Left kidney (tissue), 2 donors: ENCODE data around the gene ZBTB17. TPM values are rescaled to one million over a fixed set of nuclear protein-coding genes. Genes with fewer than 3 reads are reported as not detected.
A peak's percentile ranks its signal among the peaks of the same experiment; 100 is the strongest.
"Not testable (repeated sequence)": the region's sequence is repeated elsewhere in the genome, so short reads cannot be mapped to it uniquely, and the experiment has no call there.

Experiments
- DNase-seq: peaks from one replicate; pipeline ENCODE4 v3.0.0-alpha.2; 2013
- polyA plus RNA-seq: library from polyadenylated mRNA; unstranded; fragments of 120-200 nt; gene quantifications from one replicate; pipeline ENCODE4 v1.2.1, GENCODE V29; 2013; ENCODE audit not compliant: insufficient read length

ZBTB17 gene
- polyA plus RNA-seq, 1 donor, result 30.6 TPM

GRCh38 chr1:16012590-16013219 lies 36.8 kb upstream of the ZBTB17 start:
- DNase-seq, result peak; percentile 75

DNA sequence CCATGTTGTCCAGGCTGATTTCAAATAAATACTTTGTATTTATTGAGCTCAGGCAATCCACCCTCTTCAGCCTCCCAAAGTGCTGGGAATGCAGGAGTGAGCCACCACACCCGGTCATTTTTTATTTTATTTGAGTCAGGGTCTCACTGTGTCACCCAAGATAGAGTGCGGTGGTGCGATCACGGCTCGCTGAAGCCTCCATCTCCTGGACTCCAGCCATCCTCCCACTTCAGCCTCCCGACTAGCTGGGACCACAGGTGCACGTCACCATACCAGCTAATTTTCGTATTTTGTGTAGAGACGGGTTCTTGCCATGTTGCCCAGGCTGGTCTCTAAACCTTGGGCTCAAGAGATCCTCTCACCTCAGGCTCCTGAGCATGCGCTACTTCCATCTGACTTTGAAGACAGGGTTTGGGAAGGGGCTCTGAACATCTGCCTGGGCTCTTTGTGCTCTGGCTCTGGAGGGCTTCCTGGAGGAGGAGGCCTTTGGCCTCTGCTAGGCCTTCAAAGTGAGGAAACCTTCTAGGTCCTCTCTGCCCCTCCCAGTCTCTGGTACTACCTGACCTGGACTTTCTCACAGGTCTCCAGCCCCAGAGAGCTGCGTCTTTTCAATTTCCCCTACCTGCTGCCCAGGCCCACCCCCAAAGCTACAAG lies 36.2 kb upstream of the ZBTB17 start:
- no peak for DNase-seq

- DNase-seq, result no peak
Observed at GRCh38 chr1:16010837-16011236, 34.9 kb upstream of the ZBTB17 start.

DNA sequence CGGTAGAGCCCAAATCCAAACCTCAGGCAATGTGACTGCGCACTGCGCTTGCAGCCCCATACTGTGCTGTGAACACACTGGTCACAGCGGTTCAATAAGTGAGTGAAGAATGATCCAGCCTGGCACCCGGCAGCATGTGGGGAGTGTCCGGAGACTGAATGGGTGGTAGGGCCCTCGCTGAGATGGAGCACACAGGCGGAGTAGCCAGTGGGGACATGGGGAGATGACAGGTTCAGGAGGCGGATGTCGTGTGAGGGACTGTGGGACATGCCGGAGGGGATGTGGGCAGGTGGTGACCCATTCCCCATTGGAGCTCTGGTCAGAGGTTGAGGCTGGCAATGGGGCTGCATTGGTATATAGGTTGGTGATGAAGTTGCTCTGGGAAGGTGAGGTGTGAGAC lies 33.8 kb upstream of the ZBTB17 start:
- no peak for DNase-seq

DNA sequence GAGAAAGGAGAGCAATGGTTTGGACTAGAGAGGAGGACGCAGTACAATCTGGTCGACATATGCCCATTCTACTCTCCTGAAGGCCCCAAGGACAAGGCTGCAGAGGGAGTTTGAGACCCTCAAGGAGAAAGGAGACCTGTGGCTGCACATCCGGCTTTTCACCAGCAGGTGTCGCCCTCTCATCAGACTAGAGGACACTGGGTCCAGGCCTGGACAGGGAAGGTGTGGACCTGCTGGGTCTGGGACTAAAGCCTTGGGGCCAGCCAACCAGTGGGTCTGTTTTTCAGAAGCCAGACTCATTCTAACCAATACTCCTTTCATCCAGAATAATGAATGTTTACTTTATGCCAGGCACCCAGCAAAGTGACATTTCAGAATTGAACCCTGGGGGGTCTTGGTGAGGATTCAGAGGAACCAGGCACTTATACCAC lies 33.1 kb upstream of the ZBTB17 start:
- peak; percentile 80 for DNase-seq

DNA sequence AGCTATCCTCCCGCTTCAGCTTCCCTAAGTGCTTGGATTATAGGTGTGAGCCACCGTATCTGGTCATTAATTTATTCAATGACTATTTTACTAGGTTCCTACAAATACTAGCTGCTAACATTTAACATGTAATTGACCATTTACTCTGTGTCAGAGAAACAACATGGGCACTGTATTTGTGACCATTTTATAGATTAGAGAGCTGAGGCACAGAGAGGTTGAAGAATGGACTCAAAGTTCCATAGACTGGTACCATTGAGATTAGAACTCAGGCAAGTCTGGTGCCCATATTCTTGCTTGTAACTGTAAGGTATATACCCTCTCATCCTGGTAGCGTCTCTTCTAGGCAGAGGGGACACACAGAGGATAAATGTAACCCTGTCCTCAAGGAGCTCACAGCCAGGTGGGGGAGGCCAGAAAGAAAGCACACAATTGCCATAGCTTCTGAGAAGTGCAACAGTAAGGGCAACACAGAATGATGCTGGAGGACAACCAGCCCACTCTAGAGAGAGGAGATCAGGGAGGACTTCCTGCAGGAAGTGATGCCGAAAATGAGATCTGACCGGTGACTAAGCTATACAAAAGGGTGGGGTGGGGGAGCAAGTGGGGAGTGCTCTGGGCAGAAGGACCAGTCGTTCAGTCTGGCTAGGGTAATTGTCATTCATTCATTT lies 31.9 kb upstream of the ZBTB17 start:
- DNase-seq, result no peak

DNA sequence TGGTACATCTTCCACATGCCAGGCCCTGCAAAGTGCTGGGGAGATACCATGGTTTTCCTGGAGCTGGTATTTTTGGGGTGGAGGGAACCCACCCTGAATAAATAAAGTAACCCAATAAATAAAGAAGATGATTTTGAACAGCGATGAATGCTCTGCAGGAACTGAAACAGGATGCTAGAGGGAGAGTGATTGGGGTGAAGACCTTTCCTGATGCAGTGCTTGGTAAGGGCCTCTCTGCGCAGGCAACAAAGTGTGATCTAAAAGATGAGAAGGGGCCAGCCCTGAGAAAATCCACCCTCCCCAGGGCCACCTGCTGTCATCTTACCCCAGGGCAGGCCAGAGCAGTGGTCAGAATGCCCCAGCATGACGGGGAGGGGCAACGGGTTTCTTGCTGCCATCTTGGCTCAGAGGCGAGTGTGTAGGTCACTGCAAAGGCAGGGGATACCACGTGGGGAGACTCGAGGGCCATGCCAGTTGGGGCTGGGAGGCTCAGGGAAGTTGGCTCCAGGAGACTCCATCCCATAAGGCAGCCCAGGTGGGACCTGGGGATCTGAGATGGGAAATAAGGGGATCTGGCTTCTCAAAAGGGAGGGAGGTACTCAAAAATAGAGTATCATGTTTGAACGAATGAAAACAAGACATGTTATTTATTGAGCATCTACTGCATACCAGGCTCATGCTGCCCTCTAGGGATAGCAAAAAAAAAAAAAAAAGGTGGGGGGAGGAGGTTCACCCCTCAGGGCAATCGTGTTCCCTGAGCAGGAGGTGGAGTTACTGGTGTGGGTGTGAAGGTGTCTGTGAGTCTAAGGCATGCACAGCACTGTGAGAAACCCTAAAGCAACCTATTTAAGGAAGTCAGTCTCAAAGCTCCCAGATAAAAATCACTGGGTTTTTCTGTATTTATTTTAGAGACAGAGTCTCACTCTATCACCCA lies 30.9 kb upstream of the ZBTB17 start:
- DNase-seq, result no peak

DNA sequence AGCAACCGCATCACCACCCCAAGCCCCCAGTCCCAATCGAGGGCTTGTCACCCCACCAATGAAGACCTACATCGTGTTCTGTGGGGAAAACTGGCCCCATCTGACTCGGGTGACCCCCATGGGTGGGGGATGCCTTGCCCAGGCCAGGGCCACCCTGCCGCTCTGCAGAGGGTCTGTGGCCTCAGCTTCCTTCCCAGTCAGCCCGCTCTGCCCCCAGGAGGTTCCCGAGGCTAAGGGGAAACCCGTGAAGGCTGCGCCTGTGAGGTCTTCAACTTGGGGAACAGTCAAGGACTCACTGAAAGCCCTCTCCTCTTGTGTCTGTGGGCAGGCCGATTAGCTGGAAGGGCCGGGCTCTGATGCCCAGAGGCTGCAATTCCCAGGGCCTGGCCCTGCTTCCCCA lies 30.1 kb upstream of the ZBTB17 start:
- DNase-seq, result no peak

GRCh38 chr1:16005597-16005996 lies 29.7 kb upstream of the ZBTB17 start:
- DNase-seq, result no peak

DNA sequence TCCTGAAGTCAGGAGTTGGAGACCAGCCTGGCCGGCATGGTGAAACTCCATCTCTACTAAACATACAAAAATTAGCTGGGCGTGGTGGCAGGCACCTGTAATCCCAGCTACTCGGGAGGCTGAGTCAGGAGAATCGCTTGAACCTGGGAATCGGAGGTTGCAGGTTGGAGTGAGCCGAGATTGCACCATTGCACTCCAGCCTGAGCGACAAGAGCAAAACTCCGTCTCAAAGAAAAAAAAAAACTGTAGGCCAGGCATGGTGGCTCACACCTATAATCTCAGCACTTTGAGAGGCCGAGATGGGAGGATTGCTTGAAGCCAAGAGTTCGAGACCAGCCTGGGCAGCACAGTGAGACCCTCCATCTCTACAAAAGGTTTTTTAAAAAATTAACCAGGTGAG lies 25.4 kb upstream of the ZBTB17 start:
- not testable (repeated sequence) for DNase-seq

DNA sequence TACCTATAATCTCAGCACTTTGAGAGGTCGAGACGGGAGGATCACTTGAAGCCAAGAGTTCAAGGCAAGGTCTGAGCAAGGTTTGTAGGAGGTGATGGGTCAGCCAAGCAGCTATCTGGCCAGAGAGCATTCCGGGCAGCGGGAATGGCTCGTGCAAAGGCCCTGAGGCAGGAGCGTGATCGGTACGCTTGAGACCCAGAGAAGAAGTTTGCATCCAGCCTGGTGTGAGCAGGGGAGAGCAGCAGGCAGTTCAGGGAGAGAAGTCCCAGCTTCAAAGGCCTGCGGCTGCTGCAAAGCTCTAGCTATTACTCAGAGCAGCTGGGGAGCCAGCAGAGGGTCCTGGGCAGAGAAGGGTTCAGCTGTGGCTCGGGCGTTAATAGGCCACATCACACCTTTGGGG lies 23.0 kb upstream of the ZBTB17 start:
- no peak for DNase-seq

DNA sequence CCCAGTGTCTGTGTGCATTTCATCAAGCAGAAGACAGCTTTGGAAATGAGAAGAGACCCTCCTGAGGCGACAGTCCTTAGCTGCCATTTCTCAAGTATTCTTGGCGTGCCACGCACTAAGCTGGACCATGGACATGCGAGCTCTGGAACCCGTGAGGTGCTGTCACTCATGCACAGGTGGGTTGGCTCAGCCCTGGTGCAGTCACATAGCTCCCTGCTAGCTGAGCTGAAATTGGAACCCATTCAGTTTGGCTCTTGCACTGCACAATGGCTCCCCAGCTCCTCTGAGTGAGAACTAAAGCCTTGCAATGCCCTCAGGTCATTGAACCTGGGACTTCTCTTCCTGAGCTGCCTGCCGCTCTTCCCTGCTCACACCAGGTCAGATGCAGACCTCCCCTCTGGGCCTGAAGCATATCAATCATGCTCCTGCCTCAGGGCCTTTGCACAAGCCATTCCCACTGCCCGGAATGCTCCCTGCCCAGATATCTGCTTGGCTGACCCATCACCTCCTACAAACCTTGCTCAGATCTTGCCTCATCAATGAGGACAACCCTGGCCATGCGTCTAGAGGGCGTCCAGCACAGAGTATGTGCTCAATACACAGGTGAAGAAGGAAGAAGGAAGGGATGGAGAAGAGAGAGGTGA lies 21.9 kb upstream of the ZBTB17 start:
- DNase-seq, result no peak

DNA sequence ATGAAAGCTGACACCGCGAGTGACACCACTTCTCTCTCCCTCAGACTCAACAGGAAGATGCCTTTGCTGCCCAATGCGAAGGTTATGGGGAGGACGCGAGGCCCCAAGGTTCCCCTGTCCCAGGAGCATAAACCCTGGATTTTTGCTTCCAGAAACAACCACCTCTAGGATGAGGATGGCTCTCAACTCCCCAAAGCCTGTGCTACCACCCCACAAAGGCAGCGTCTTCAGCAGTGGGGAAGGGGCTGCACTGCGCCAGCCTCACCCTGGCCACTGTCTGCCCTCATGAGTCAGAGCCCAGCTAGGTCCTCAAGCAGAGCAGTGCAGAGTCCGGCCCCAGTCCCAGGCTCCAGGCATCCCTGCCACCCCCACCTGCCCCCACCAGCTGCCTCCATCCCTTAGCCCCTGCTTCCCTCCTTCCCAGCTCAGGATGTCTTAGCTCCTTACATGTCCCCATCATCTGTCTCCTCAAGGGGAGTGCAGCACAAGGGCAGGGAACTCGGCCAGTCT lies 21.2 kb upstream of the ZBTB17 start:
- DNase-seq, result no peak

DNA sequence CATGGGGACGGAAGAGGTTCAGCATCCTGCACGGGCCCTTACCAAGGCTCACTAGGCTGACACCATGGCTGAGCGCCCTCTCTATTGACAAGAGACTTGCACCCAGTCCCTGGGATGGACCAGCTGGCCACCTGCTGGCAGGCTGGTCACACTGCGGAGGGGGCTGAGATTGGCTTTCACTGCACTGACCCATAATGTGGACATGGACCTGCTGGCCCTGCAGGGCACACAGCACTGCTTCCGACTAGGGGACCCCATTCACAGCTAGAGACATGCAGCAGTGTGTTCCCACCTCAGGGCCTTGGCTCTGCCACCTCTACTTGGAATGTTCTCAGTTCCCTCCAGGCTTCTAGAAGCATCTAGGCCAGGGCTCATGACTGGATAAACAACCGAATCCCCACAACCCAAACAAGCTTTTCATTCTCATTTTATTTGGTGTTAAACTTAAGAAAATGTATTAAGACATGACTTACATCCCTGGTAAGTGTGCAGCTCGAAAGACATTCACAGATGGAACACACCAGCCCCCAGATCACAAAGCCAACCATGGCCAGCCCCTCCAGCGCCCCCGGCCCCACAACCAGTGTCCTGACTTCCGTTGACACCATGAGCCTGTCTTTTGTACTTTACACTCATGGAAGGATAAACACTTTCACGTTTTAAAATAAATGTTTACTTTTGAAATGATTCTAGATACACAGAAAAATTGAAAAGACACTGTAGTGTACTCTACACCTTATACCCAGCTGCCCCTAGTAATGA lies 18.9 kb upstream of the ZBTB17 start:
- no peak for DNase-seq

DNA sequence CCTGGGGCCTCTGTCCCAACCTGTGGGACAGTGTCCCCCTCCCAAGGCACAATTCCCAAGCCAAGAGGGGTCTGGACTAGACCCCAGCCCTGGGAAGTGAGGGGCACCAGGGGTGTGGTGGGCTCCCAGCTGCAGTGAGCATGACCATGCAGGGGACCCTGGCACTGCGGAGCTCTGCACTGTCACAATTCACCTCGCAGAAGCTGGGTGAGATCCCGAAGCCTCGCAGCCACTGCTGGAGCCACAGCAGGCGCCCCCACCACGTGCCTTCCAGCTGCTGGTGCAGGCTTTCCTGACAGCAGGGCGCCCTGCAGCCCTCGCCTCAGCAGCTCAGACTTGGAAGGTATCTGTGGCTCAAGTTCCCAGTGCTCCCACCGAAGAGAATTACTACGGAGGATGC lies 18.2 kb upstream of the ZBTB17 start:
- DNase-seq, result no peak

- no peak for DNase-seq
Observed at GRCh38 chr1:15993666-15994065, 17.8 kb upstream of the ZBTB17 start.

DNA sequence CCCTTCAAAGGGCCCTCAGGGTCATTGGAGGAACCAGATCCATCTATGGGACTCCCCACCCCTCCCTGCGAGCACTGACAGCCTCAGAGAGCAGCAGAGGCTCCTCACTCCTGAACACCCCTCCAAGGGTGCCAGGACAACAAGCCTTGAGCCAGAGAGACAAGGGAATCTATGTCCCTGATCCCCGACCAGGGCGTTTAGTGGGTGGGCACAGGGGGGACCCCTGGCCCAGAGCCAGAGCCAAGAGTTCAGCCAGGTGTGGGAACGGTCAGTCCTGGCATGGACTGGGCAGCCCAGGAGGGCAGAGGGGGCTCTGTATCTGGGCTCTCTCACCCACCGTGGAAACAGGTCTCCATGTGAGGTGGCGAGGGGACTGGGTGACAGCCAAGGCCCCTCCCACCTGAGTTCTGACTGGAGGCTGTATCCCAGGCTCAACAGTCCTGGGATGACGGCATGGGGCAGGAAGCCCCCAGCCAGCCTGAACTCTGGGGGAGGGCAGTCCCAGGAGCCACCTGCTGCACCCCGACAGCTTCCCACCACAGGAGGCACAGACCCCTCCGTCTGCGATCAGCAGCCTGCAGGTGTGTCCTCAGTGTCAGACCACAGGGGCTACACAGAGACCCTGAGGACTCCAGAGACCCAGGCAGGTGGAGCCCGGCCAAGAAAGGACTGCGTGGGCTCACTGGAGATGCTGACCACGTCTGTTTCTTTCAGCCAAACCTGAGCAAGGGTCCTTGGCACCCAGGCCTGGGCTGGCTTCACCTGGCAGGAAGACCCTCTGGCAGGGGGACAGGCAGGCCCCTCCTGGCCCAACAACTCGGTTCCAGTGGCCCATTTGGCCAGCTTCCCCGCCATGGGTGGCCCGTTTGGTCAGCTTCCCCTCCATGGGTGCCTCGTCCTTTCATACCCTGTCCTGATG lies 16.9 kb upstream of the ZBTB17 start:
- DNase-seq, result no peak

DNA sequence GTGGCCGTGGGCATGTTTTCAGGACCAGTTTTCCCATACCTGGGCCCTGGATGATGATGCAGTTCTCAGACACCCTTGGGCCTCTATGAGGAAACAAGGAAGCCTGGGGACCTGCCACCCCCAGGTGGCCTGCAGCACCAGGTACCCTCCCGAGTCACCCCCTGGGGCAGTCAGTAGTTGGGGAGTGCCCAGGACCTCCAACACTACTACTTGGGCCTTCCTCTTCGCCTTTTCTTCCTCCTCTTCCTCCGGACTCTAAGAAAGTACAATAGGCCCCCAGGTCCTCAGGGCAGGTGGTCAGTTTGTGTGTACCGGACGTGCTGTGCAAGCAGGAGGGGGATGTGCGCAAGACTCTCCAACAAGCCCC lies 16.3 kb upstream of the ZBTB17 start:
- DNase-seq, result no peak

GRCh38 chr1:15991427-15992186 lies 15.7 kb upstream of the ZBTB17 start:
- no peak for DNase-seq
